ENCODE measurements around the gene ARHGEF3.

GRCh38 chr3:56704706-56705105, 97.0 kb downstream of the ARHGEF3 start:
- TF ChIP-seq CTCF (tag by site-specific recombination; IDR thresholded peaks at IDR 0.05) (no peak), KLF10 (tag by site-specific recombination; IDR thresholded peaks at IDR 0.05) (no peak)

Data from HEK293 (cell line).